Measurements from ENCODE around the gene SPTBN4.

- TF ChIP-seq POLR2A (IDR thresholded peaks at IDR 0.05; ENCODE audit: low read depth, low read length) (no peak), POLR2AphosphoS5 (IDR thresholded peaks at IDR 0.05; ENCODE audit: low read depth, low read length) (no peak), TAF1 (IDR thresholded peaks at IDR 0.05; ENCODE audit: borderline replicate concordance, low read depth, low read length) (no peak)
Measured at GRCh38 chr19:40530091-40530901, 63.5 kb downstream of the SPTBN4 start.
